GM12878 (cell line): Measurements from ENCODE around the gene IER5L. TPM values are rescaled to one million over a fixed set of nuclear protein-coding genes. Genes with fewer than 3 reads are reported as not detected.

Source experiments
- ATAC-seq: fragments of 200-7000 bp; cut with Tn5 transposase; 3 replicates; pipeline ENCODE4 v1.9.1; 2020; ENCODE audit warnings: mild to moderate bottlenecking, moderate library complexity
- BruUV-seq: library from RNA; stranded (reverse); fragments of 400-500 nt; replicated peaks from 2 replicates; lab custom pipeline; 2021; lab: Mats Ljungman, UMichigan
- CTCF ChIA-PET: fragments of 300-600 bp; sonication (Branson Sonifier 250); formaldehyde crosslinking; extraction: SDS; loops from one replicate; lab custom pipeline; 2021; ENCODE audit warnings: inconsistent platforms; lab: Yijun Ruan, JAX
- POLR2A ChIA-PET: fragments of 350-600 bp; formaldehyde crosslinking; extraction: SDS; loops from one replicate; lab custom pipeline; 2021; ENCODE audit warnings: inconsistent platforms; lab: Charles Lee
- RAD21 ChIA-PET: fragments of 300-600 bp; sonication (Branson Sonifier 250); formaldehyde crosslinking; loops from one replicate; lab custom pipeline; 2023; ENCODE audit warnings: antibody characterized with exemption; ENCODE audit not compliant: unreplicated experiment; lab: Charles Lee
- SMC1A ChIA-PET: fragments of 300-600 bp; sonication (Branson Sonifier 250); formaldehyde crosslinking; loops from one replicate; lab custom pipeline; 2023; ENCODE audit not compliant: unreplicated experiment, uncharacterized antibody; lab: Charles Lee
- DNase-seq: peaks from one replicate; pipeline ENCODE4 v3.0.0-alpha.2; 2011; ENCODE audit warnings: low read depth, low spot score
- FAIRE-seq: peaks from 3 replicates; lab custom pipeline; 2011; peaks lifted over from hg19 to GRCh38; lab: Jason Lieb, UNC
- H2AFZ ChIP-seq: 2 replicates; pipeline ENCODE4 v1.6.0; 2011; ENCODE audit warnings: low read depth, low read length, control low read depth; ENCODE audit not compliant: control insufficient read depth
- H3K27ac ChIP-seq: 2 replicates; pipeline ENCODE4 v1.5.1; 2011; ENCODE audit warnings: control low read depth; ENCODE audit not compliant: control insufficient read depth, insufficient read depth
- H3K27me3 ChIP-seq, 2 experiments: replicated peaks in 1 of 2; 2 replicates each; pipeline versions ENCODE4 v1.6.0 to v1.6.1; 2011; ENCODE audit warnings: low read length in 1 of 2; ENCODE audit not compliant: control insufficient read depth in 2 of 2, insufficient read depth in 2 of 2
- H3K36me3 ChIP-seq, 2 experiments: 2 replicates each; pipeline ENCODE4 v1.5.1; 2011; ENCODE audit warnings: low read length in 1 of 2; ENCODE audit not compliant: control insufficient read depth in 2 of 2, insufficient read depth in 2 of 2
- H3K4me1 ChIP-seq: 2 replicates; pipeline ENCODE4 v1.6.1; 2011; ENCODE audit warnings: mild to moderate bottlenecking, low read length, moderate library complexity, mixed read lengths; ENCODE audit not compliant: control insufficient read depth, insufficient read depth
- H3K4me2 ChIP-seq: 2 replicates; pipeline ENCODE4 v1.6.0; 2011; ENCODE audit warnings: control low read depth; ENCODE audit not compliant: control insufficient read depth, insufficient read depth
- H3K4me3 ChIP-seq: fragments of 200-600 bp; sonication (generic); 2 replicates; pipeline ENCODE4 v1.5.1; 2016
- H3K79me2 ChIP-seq: 2 replicates; pipeline ENCODE4 v1.6.0; 2011; ENCODE audit warnings: low read length; ENCODE audit not compliant: control insufficient read depth, insufficient read depth
- H3K9ac ChIP-seq: 2 replicates; pipeline ENCODE4 v1.8.0; 2011; ENCODE audit warnings: low read length, control low read depth, mixed read lengths; ENCODE audit not compliant: control insufficient read depth, insufficient read depth
- H3K9me3 ChIP-seq: replicated peaks from 3 replicates; pipeline ENCODE4 v1.5.1; 2011; ENCODE audit warnings: mild to moderate bottlenecking, low read length; ENCODE audit not compliant: control insufficient read depth, insufficient read depth
- H4K20me1 ChIP-seq: 2 replicates; pipeline ENCODE4 v1.6.0; 2011; ENCODE audit not compliant: control insufficient read depth, insufficient read depth
- ASH2L ChIP-seq: fragments of 300-600, 200-600 bp; sonication (generic); IDR thresholded peaks from 2 replicates; pipeline ENCODE4 v1.6.1; 2017; ENCODE audit warnings: low read depth, mild to moderate bottlenecking, borderline replicate concordance
- BRCA1 ChIP-seq: IDR thresholded peaks from 2 replicates; pipeline ENCODE4 v1.6.1; 2011; ENCODE audit warnings: low read depth, low read length, improper control_type of control experiment
- CBX3 ChIP-seq: fragments of 200-600 bp; sonication (generic); IDR thresholded peaks from 2 replicates; pipeline ENCODE4 v1.6.1; 2016; ENCODE audit warnings: low read depth, borderline replicate concordance
- EED ChIP-seq: sonication (generic); IDR thresholded peaks from 2 replicates; pipeline ENCODE4 v1.6.1; 2016; ENCODE audit warnings: antibody characterized with exemption, low read depth
- NBN ChIP-seq: fragments of 450-650 bp; IDR thresholded peaks from 2 replicates; pipeline ENCODE4 v1.6.1; 2016
- RELA ChIP-seq: fragments of 450-650 bp; IDR thresholded peaks from 2 replicates; pipeline ENCODE4 v1.8.0; 2014; ENCODE audit warnings: borderline replicate concordance; ENCODE audit not compliant: partially characterized antibody
- RFX5 ChIP-seq: IDR thresholded peaks from 2 replicates; pipeline ENCODE4 v1.6.1; 2011; ENCODE audit warnings: low read depth, low read length, improper control_type of control experiment
- SMC3 ChIP-seq: IDR thresholded peaks from 2 replicates; pipeline ENCODE4 v1.6.1; 2011; ENCODE audit warnings: low read length, improper control_type of control experiment, borderline replicate concordance
- TCF12 ChIP-seq: IDR thresholded peaks from 2 replicates; pipeline ENCODE4 v1.6.1; 2011; ENCODE audit warnings: low read depth, mild to moderate bottlenecking, low read length
- ZBTB40 ChIP-seq: fragments of 450-650 bp; IDR thresholded peaks from 2 replicates; pipeline ENCODE4 v1.6.1; 2016; ENCODE audit warnings: mild to moderate bottlenecking, moderate library complexity, borderline replicate concordance
- ZNF217 ChIP-seq: fragments of 450-650 bp; IDR thresholded peaks from 2 replicates; pipeline ENCODE4 v1.6.1; 2017; ENCODE audit warnings: antibody characterized with exemption, mild to moderate bottlenecking
- ZNF274 ChIP-seq: IDR thresholded peaks from one replicate; pipeline ENCODE4 v1.8.0; 2011; ENCODE audit not compliant: insufficient read length, insufficient read depth
- ZNF384 ChIP-seq: IDR thresholded peaks from 2 replicates; pipeline ENCODE4 v1.6.1; 2012; ENCODE audit warnings: low read depth, mild to moderate bottlenecking, low read length, improper control_type of control experiment, borderline replicate concordance
- WGBS: methylation state at CpG from one replicate; pipeline ENCODE4 v1.1.6; 2016; ENCODE audit warnings: low lambda C conversion rate; ENCODE audit not compliant: insufficient replicate concordance, insufficient coverage; ENCODE audit errors: missing lambda C conversion rate; 5-methylcytosine and 5-hydroxymethylcytosine counted together
- in situ Hi-C: fragments of 300-500 bp; cut with MboI; formaldehyde crosslinking; loops from 9 replicates; pipeline ENCODE4 v1.14.3; 2018; ENCODE audit warnings: mixed read lengths
- intact Hi-C: fragments of 100-400 bp; cut with micrococcal nuclease; formaldehyde crosslinking; loops from one replicate; pipeline ENCODE4 v1.14.2; 2022; ENCODE audit not compliant: unreplicated experiment
- polyA plus RNA-seq, 11 experiments: library from polyadenylated mRNA; depleted of rRNA in 4 of 11; unstranded in 6 of 11; stranded (reverse) in 5 of 11; fragments of >200 nt; fragmentation: Nextera tagmentation in 4 of 11; fragmentation: Illumina TruSeq in 1 of 11; extraction: Ambion mirVana in 4 of 11; extraction: Trizol in 1 of 11; gene quantifications; 1 replicate in 1 of 11; 2 replicates in 10 of 11; pipeline versions ENCODE4 v1.2.1 to v1.2.3, GENCODE V29; 2011 to 2016; ENCODE audit warnings: inconsistent platforms in 2 of 11, missing spikeins in 2 of 11, low read depth in 1 of 11
- total RNA-seq, 4 experiments: library from RNA; depleted of rRNA in 3 of 4; stranded (reverse); fragments of >200 nt in 3 of 4; fragmentation: Illumina TruSeq in 1 of 4; extraction: Trizol in 1 of 4; gene quantifications; 2 replicates each; pipeline versions ENCODE4 v1.2.1 to v1.2.3, GENCODE V29; 2013 to 2021

IER5L gene
- total and polyA plus RNA-seq, 10 of the 15 experiments (the other 5 are each of a cell fraction or from before 2014, with no cell fraction given), result 0.04 to 1.4 (median 0.17) TPM

- Histone ChIP-seq H3K9ac (no peak overlapping the region), H3K27ac (no peak overlapping the region), H3K36me3 (no peaks in the 10 kb centered on the region), H3K9me3 (no peaks in the 10 kb centered on the region), H4K20me1 (no peaks in the 10 kb centered on the region), H2AFZ (no peak overlapping the region), H3K4me1 (no peaks in the 10 kb centered on the region), H3K27me3 (no peaks in the 10 kb centered on the region), H3K79me2 (no peaks in the 10 kb centered on the region), H3K4me3 (no peak overlapping the region), H3K4me2 (no peak overlapping the region)
- intact Hi-C loops (no loop called here), in situ Hi-C loops (no loop called here)
- no peak for TF ChIP-seq ASH2L
- no peak for TF ChIP-seq SMC3
- TF ChIP-seq NBN, result no peak
- no peak for TF ChIP-seq RFX5
- TF ChIP-seq ZNF384, result no peak
- TF ChIP-seq BRCA1, result no peak
- TF ChIP-seq TCF12, result no peak
- no peak for TF ChIP-seq RELA
- no peak for TF ChIP-seq ZBTB40
- TF ChIP-seq ZNF274, result no peak
- no peak for TF ChIP-seq CBX3
- TF ChIP-seq EED, result no peak
- TF ChIP-seq ZNF217, result no peak
- no peak for ATAC-seq
- RAD21 ChIA-PET, result no interaction called here
- FAIRE-seq, result no peak
- SMC1A ChIA-PET, result no interaction called here
- DNase-seq, result no peak
- CTCF ChIA-PET, result no interaction called here
- BruUV-seq, result no TSS peak
- 52% methylated on average over 17 of the region's 17 CpGs for WGBS
- POLR2A ChIA-PET, result no interaction called here
Observed at GRCh38 chr9:129208207-129209032, 30.4 kb upstream of the IER5L start.
